HG02885 (cell line): ENCODE results near the gene VCL.
"Not testable (repeated sequence)": the region's sequence is repeated elsewhere in the genome, so short reads cannot be mapped to it uniquely, and the experiment has no call there.

ENCODE experiments used
- ATAC-seq: cut with Tn5 transposase; IDR thresholded peaks from one replicate; pipeline ENCODE4 v1.9.1; 2021; ENCODE audit warnings: mild to moderate bottlenecking; ENCODE audit not compliant: unreplicated experiment, poor library complexity

The VCL gene

GRCh38 chr10:74033702-74034101 is 35.8 kb downstream of the VCL start:
- ATAC-seq: no peak

GRCh38 chr10:74034301-74034700 is 36.4 kb downstream of the VCL start:
- no peak for ATAC-seq

GRCh38 chr10:74035303-74035702 is 37.4 kb downstream of the VCL start:
- ATAC-seq: no peak

- ATAC-seq: no peak
Observed at GRCh38 chr10:74036474-74036873, 38.6 kb downstream of the VCL start.

- ATAC-seq: no peak
Observed at GRCh38 chr10:74039561-74040145, 41.7 kb downstream of the VCL start.

GRCh38 chr10:74040200-74041126 is 42.5 kb downstream of the VCL start:
- ATAC-seq: no peak

- ATAC-seq: no peak
Observed at GRCh38 chr10:74044419-74044818, 46.5 kb downstream of the VCL start.

GRCh38 chr10:74047304-74047703 is 49.4 kb downstream of the VCL start:
- no peak for ATAC-seq

GRCh38 chr10:74047871-74048270 is 50.0 kb downstream of the VCL start:
- no peak for ATAC-seq

GRCh38 chr10:74048433-74048832 is 50.5 kb downstream of the VCL start:
- ATAC-seq: no peak

GRCh38 chr10:74049955-74050354 is 52.0 kb downstream of the VCL start:
- no peak for ATAC-seq

GRCh38 chr10:74050653-74051052 is 52.7 kb downstream of the VCL start:
- no peak for ATAC-seq

GRCh38 chr10:74051736-74052342 is 53.9 kb downstream of the VCL start:
- ATAC-seq: no peak

GRCh38 chr10:74052994-74053393 is 55.1 kb downstream of the VCL start:
- no peak for ATAC-seq

GRCh38 chr10:74055383-74056049 is 57.6 kb downstream of the VCL start:
- no peak for ATAC-seq

GRCh38 chr10:74056050-74056818 is 58.3 kb downstream of the VCL start:
- peak; percentile 50 for ATAC-seq

- ATAC-seq: no peak
Observed at GRCh38 chr10:74058071-74058470, 60.2 kb downstream of the VCL start.

- ATAC-seq: no peak
Observed at GRCh38 chr10:74058658-74059057, 60.7 kb downstream of the VCL start.

- ATAC-seq: no peak
Observed at GRCh38 chr10:74061104-74061503, 63.2 kb downstream of the VCL start.

- not testable (repeated sequence) for ATAC-seq
Observed at GRCh38 chr10:74061978-74062377, 64.1 kb downstream of the VCL start.
